HEK293T (cell line): ENCODE data around the gene C17orf50.

Experiments used
- CTCF ChIA-PET: fragments of 350-600 bp; formaldehyde crosslinking; extraction: SDS; loops from one replicate; lab custom pipeline; 2021; ENCODE audit warnings: antibody characterized with exemption, inconsistent platforms; lab: Yijun Ruan, JAX
- POLR2A ChIA-PET: fragments of 350-600 bp; formaldehyde crosslinking; extraction: SDS; loops from one replicate; lab custom pipeline; 2020; ENCODE audit warnings: antibody characterized with exemption, inconsistent platforms; lab: Yijun Ruan, JAX
- DNase-seq: peaks from one replicate; pipeline ENCODE4 v3.0.0; 2012; ENCODE audit warnings: mixed read lengths; ENCODE audit errors: extremely low spot score
- ARNT ChIP-seq: fragments of 450-650 bp; IDR thresholded peaks from 2 replicates; pipeline ENCODE4 v1.6.1; 2017; ENCODE audit warnings: mild to moderate bottlenecking
- BHLHE40 ChIP-seq: fragments of 450-650 bp; IDR thresholded peaks from 2 replicates; pipeline ENCODE4 v1.6.1; 2016; ENCODE audit warnings: mild to moderate bottlenecking, moderate library complexity, borderline replicate concordance
- CTBP1 ChIP-seq: fragments of 450-650 bp; IDR thresholded peaks from 2 replicates; pipeline ENCODE4 v1.6.1; 2016; ENCODE audit warnings: borderline replicate concordance
- ELF4 ChIP-seq: fragments of 450-650 bp; IDR thresholded peaks from 2 replicates; pipeline ENCODE4 v1.6.1; 2017; ENCODE audit warnings: antibody characterized with exemption
- FOXA1 ChIP-seq: fragments of 450-650 bp; IDR thresholded peaks from 2 replicates; pipeline ENCODE4 v1.6.1; 2016; ENCODE audit warnings: mild to moderate bottlenecking
- FOXK2 ChIP-seq: fragments of 450-650 bp; IDR thresholded peaks from 2 replicates; pipeline ENCODE4 v1.6.1; 2016; ENCODE audit warnings: mild to moderate bottlenecking
- FOXM1 ChIP-seq: fragments of 450-650 bp; IDR thresholded peaks from 2 replicates; pipeline ENCODE4 v1.6.1; 2017; ENCODE audit warnings: mild to moderate bottlenecking, borderline replicate concordance
- HDGF ChIP-seq: fragments of 450-650 bp; IDR thresholded peaks from 2 replicates; pipeline ENCODE4 v1.6.1; 2017; ENCODE audit warnings: antibody characterized with exemption, borderline replicate concordance
- L3MBTL2 ChIP-seq: fragments of 450-650 bp; conservative IDR thresholded peaks from 2 replicates; pipeline ENCODE4 v1.6.1; 2016; ENCODE audit warnings: mild to moderate bottlenecking
- LEF1 ChIP-seq: fragments of 450-650 bp; IDR thresholded peaks from 2 replicates; pipeline ENCODE4 v1.6.1; 2017; ENCODE audit warnings: mild to moderate bottlenecking, borderline replicate concordance
- NFRKB ChIP-seq: fragments of 450-650 bp; IDR thresholded peaks from 2 replicates; pipeline ENCODE4 v1.6.1; 2016; ENCODE audit warnings: mild to moderate bottlenecking, moderate library complexity
- SP1 ChIP-seq: fragments of 450-650 bp; IDR thresholded peaks from 2 replicates; pipeline ENCODE4 v1.6.1; 2017
- TARDBP ChIP-seq: fragments of 450-650 bp; IDR thresholded peaks from 2 replicates; pipeline ENCODE4 v1.6.1; 2016
- ZNF384 ChIP-seq: fragments of 450-650 bp; IDR thresholded peaks from 2 replicates; pipeline ENCODE4 v1.6.1; 2016
- TF ChIP-seq, protein P1 (sequence below): fragments of 450-650 bp; IDR thresholded peaks from 2 replicates; pipeline ENCODE4 v1.6.1; 2016

The C17orf50 gene

DNA sequence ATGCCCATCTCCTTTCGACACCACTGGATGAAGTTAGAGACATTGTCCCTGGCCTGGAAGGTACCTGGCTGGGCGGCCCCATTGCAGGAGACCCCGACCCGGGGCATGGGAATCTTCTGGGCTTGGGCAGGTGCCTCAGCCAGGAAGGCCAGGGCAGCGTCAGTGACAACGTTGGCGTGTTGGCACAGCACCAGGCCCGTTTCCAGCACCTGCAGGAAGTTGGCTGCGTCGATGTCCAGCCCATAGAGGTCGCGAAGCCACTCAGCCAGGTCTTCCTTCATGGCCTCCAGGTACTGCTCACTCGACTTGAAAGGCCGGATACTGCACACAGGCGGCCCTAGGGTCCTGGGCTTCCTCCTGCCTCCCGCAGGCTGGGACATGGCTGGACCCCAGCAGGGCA lies 8.2 kb upstream of the C17orf50 start:
- ChIA-PET POLR2A (interaction anchor here (1.1 kb wide), 1 partner anchor 20 kb away, joined by 4 read pairs; no protein-coding TSS in a partner anchor), CTCF (no interaction called here)
- no peak for DNase-seq
- TF ChIP-seq SP1 (no peak), TARDBP (no peak), LEF1 (no peak), NFRKB (no peak), ZNF384 (no peak), CTBP1 (no peak), L3MBTL2 (no peak), HDGF (no peak)
- TF ChIP-seq, protein P1, sequence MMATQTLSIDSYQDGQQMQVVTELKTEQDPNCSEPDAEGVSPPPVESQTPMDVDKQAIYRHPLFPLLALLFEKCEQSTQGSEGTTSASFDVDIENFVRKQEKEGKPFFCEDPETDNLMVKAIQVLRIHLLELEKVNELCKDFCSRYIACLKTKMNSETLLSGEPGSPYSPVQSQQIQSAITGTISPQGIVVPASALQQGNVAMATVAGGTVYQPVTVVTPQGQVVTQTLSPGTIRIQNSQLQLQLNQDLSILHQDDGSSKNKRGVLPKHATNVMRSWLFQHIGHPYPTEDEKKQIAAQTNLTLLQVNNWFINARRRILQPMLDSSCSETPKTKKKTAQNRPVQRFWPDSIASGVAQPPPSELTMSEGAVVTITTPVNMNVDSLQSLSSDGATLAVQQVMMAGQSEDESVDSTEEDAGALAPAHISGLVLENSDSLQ: no peak

DNA sequence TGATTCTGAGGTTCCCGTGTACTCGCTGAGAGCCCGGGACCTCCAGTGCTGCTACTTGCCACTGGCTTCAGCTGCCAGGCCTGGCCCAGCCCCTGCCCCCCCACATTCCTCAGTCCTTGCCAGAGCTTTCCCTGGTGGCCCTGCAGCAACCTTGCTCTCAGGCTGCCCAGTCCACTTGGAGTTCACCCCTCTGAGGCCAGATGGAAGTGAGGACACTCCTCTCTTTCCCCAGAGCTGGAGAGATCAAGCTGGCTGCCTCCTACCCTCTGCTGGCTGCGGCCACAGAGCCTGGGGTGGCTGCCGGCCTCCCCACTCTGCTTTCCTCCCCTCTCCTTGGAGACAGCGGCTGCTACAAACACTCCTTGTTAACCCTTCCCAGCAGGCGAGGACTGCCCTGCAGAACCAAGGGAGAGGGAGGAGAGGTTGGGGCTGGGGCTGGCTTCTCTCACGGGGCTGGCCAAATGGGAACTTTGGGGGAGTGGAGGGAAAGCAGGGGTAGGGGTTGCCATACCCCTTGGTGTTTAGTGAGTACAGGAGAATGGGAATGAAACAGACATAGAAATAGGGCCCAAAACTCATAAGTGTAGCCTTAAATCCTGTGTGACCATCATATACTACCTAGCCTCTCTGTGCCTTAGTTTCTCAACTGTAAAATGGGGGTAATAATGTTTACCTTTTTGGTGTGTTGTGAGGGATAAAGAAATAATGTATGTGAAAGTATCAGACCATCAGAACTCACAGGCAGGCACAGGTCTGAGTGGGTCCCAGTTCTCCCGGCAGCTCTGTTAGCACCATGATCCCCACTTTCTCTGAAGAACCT lies 7.5 kb upstream of the C17orf50 start, which contains the start of gene GAS2L2:
Gene GAS2L2, minus strand, starts transcription at position 295 of the 820 bp plus-strand sequence. CDS start 389 bp downstream, outside the sequence.
- ChIA-PET CTCF (no interaction called here), POLR2A (interaction anchor here (0.7 to 1.1 kb wide), 2 partner anchors 20 to 56 kb away, joined by 3 to 4 read pairs; partner anchors contain the start of gene TAF15)
- no peak for DNase-seq
- TF ChIP-seq FOXA1: no peak
- no peak for TF ChIP-seq LEF1
- no peak for TF ChIP-seq ZNF384
- TF ChIP-seq ARNT: no peak
- TF ChIP-seq, protein P1: no peak
- TF ChIP-seq BHLHE40: no peak
- no peak for TF ChIP-seq FOXM1
- TF ChIP-seq FOXK2: no peak
- no peak for TF ChIP-seq SP1
- no peak for TF ChIP-seq ELF4
- TF ChIP-seq L3MBTL2: no peak
- TF ChIP-seq HDGF: no peak
- TF ChIP-seq NFRKB: no peak

DNA sequence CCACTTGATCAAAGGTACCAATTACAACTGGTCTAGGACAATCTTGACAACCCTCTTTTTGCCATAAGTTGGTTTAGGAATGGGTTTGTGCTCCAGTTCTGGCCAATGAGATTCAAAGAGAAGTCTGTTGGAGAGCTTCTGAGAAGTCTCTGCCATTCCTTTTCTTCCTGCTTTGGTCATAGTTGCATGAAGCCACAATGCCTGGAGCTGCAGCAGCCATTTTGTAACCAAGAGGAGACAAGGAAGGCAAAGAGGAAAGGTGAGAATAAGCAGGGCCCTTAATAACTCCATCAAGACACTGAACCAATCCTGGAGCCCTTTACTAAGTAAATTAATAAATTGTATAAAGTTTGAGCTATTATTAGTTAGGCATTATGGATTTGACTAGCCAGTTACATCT lies 3.4 kb upstream of the C17orf50 start:
- no peak for TF ChIP-seq HDGF
- no peak for DNase-seq
- ChIA-PET POLR2A (interaction anchor here (1.7 to 3.0 kb wide), 2 partner anchors 51 to 60 kb away, joined by 4 to 14 read pairs; partner anchors contain the start of gene TAF15), CTCF (interaction anchor here (0.6 kb wide), 1 partner anchor 60 kb away, joined by 4 read pairs; no protein-coding TSS in a partner anchor)

DNA sequence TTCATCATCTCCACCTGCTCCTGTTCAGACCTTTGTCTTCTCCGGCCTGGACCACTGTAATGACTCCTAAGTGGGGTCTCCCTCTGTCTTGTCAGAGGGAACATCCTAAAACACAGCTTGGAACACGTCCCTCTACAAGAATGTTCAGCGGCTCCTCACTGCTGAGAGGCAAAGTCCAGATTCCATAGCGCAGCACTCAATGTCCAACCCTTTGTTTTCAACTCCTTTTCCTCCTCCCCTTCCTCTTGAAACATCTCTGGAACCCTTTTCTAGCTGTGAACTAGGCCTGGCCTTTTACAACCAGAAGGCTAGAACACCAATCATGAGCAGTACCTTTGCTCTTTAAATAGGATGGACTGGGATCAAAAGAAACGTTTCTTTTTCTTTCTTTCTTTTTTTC lies 914 bp downstream of the C17orf50 start:
- DNase-seq: no peak
- POLR2A ChIA-PET: interaction anchor here (4.1 kb wide), 1 partner anchor 47 kb away, joined by 23 read pairs; the partner anchor contains the start of gene TAF15
- TF ChIP-seq TARDBP (no peak), NFRKB (no peak), FOXM1 (no peak), LEF1 (no peak), SP1 (no peak), L3MBTL2 (no peak), ELF4 (no peak), CTBP1 (no peak), ARNT (no peak), FOXA1 (no peak), ZNF384 (no peak), BHLHE40 (no peak)
- TF ChIP-seq, protein P1: no peak
- CTCF ChIA-PET: no interaction called here

DNA sequence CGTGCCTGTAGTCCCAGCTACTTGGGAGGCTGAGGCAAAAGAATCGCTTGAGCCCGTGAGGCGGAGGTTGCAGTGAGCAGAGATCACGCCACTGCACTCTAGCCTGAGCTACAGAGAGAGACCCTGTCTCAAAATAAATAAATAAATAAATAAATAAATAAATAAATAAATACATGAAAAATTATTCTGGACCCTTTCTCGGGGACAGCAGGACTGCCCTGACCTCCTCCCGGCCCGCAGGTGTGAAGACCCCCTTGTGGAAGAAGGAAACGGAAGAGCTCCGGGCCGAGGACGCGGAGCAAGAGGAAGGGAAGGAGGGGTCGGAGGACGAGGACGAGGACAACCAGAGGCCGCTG lies 3.1 kb downstream of the C17orf50 start:
- CTCF ChIA-PET: interaction anchor here (0.6 to 2.4 kb wide), 30 partner anchors 8 to 206 kb away, joined by 3 to 54 read pairs (median 6); partner anchors contain the start of genes MMP28 and TAF15

More for the DNA sequence above, 3.1 kb downstream of the C17orf50 start:
- TF ChIP-seq LEF1 (no peak), ARNT (no peak), TARDBP (no peak), FOXM1 (no peak)
- TF ChIP-seq, protein P1: no peak
- POLR2A ChIA-PET: interaction anchor here (0.7 to 6.2 kb wide), 8 partner anchors 13 to 168 kb away, joined by 3 to 104 read pairs (median 7); partner anchors contain the start of gene TAF15
- no peak for DNase-seq
